CD4-positive, alpha-beta T cell (primary cell): ENCODE measurements around the gene TMIE. TPM values are rescaled to one million over a fixed set of nuclear protein-coding genes. Genes with fewer than 3 reads are reported as not detected.

Source experiments
- ATAC-seq: fragments of 200-7000 bp; cut with Tn5 transposase; one replicate; pipeline ENCODE4 v1.10.0; 2022; ENCODE audit warnings: mild to moderate bottlenecking; ENCODE audit not compliant: poor library complexity
- CTCF ChIA-PET: fragments of 350-600 bp; sonication (Branson Sonifier 250); formaldehyde crosslinking; loops from one replicate; lab custom pipeline; 2021; ENCODE audit warnings: antibody characterized with exemption, inconsistent platforms; lab: Charles Lee
- POLR2A ChIA-PET: fragments of 350-600 bp; sonication (Branson Sonifier 250); formaldehyde crosslinking; loops from one replicate; lab custom pipeline; 2021; ENCODE audit warnings: antibody characterized with exemption, inconsistent platforms; lab: Charles Lee
- DNase-seq, 14 experiments: peaks; one replicate each; pipeline ENCODE4 v3.0.0-alpha.2; 2013 to 2020; ENCODE audit warnings: mixed read lengths in 2 of 14
- H3K27ac ChIP-seq, 2 donors: one replicate each; pipeline versions ENCODE4 v1.5.1 to v1.7.0; 2013; ENCODE audit warnings: low read length in 2 of 2, low read depth in 1 of 2, mild to moderate bottlenecking in 1 of 2
- H3K27me3 ChIP-seq, 2 experiments: 1 replicate in 1 of 2; 2 replicates in 1 of 2; pipeline versions ENCODE4 v1.6.1 to v1.7.0; 2013; ENCODE audit warnings: low read length in 2 of 2, control low read depth in 1 of 2, mild to moderate bottlenecking in 1 of 2, moderate library complexity in 1 of 2; ENCODE audit not compliant: insufficient read depth in 2 of 2, control insufficient read depth in 1 of 2
- H3K36me3 ChIP-seq: one replicate; pipeline ENCODE4 v1.6.1; 2013; ENCODE audit warnings: low read length, control low read depth; ENCODE audit not compliant: insufficient read depth
- H3K4me1 ChIP-seq: one replicate; pipeline ENCODE4 v1.6.1; 2013; ENCODE audit warnings: low read length, control low read depth; ENCODE audit not compliant: insufficient read depth
- H3K4me3 ChIP-seq: one replicate; pipeline ENCODE4 v1.5.1; 2013; ENCODE audit warnings: mild to moderate bottlenecking, low read length, moderate library complexity
- H3K9me3 ChIP-seq, 2 experiments: 1 replicate in 1 of 2; 2 replicates in 1 of 2; pipeline versions ENCODE4 v1.6.1 to v1.7.0; 2013; ENCODE audit warnings: low read length in 2 of 2, mild to moderate bottlenecking in 2 of 2, control low read depth in 1 of 2, moderate library complexity in 1 of 2; ENCODE audit not compliant: control insufficient read depth in 1 of 2, insufficient read depth in 1 of 2
- H3K27ac Mint-ChIP-seq: one replicate; pipeline ENCODE4 v1.8.0; 2020; ENCODE audit warnings: mixed read lengths
- H3K27me3 Mint-ChIP-seq: one replicate; pipeline ENCODE4 v1.8.0; 2021; ENCODE audit warnings: mixed read lengths
- H3K36me3 Mint-ChIP-seq: one replicate; pipeline ENCODE4 v1.8.0; 2021; ENCODE audit warnings: low read depth, mixed read lengths
- H3K4me1 Mint-ChIP-seq: one replicate; pipeline ENCODE4 v1.8.0; 2021; ENCODE audit warnings: low read depth, mixed read lengths
- H3K4me3 Mint-ChIP-seq: one replicate; pipeline ENCODE4 v1.8.0; 2020; ENCODE audit warnings: mild to moderate bottlenecking, mixed read lengths
- H3K9me3 Mint-ChIP-seq: one replicate; pipeline ENCODE4 v1.8.0; 2020; ENCODE audit warnings: mixed read lengths
- intact Hi-C, 2 experiments: fragments of 100-400 bp; cut with DNase I in 1 of 2; cut with micrococcal nuclease in 1 of 2; formaldehyde crosslinking; loops; one replicate each; pipeline versions ENCODE4 v1.15.1 to v1.9.0; 2023 to 2025; cut with DNase I, micrococcal nuclease
- polyA plus RNA-seq, 2 donors: library from polyadenylated mRNA; unstranded; fragments of 120-200 nt; gene quantifications; one replicate each; pipeline ENCODE4 v1.2.1, GENCODE V29; 2013
- total RNA-seq, 174 experiments: library from RNA in 2 of 174; stranded (reverse) in 2 of 174; gene quantifications; one replicate each; pipeline ENCODE4 v1.2.3 and lab custom pipeline; 2021 to 2026
- TF ChIP-seq, protein P1 (sequence below): fragments of 200-600 bp; IDR thresholded peaks from one replicate; pipeline ENCODE4 v1.8.0; 2022; ENCODE audit warnings: antibody characterized with exemption, mild to moderate bottlenecking

Gene TMIE, protein sequence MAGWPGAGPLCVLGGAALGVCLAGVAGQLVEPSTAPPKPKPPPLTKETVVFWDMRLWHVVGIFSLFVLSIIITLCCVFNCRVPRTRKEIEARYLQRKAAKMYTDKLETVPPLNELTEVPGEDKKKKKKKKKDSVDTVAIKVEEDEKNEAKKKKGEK
- 1 to 10 TPM in 1 of 2 experiments, under 1 TPM in 1; 0.92 to 1.2 TPM for total RNA-seq
- polyA plus RNA-seq (2013, experiment 1 of 2): 2.1 TPM
- 2.1 TPM for polyA plus RNA-seq (2013, experiment 2 of 2)
- total RNA-seq (lab: John Stamatoyannopoulos, UW): 0.09 to 6.7 (median 1.6) reads per million in 172 experiments

DNA sequence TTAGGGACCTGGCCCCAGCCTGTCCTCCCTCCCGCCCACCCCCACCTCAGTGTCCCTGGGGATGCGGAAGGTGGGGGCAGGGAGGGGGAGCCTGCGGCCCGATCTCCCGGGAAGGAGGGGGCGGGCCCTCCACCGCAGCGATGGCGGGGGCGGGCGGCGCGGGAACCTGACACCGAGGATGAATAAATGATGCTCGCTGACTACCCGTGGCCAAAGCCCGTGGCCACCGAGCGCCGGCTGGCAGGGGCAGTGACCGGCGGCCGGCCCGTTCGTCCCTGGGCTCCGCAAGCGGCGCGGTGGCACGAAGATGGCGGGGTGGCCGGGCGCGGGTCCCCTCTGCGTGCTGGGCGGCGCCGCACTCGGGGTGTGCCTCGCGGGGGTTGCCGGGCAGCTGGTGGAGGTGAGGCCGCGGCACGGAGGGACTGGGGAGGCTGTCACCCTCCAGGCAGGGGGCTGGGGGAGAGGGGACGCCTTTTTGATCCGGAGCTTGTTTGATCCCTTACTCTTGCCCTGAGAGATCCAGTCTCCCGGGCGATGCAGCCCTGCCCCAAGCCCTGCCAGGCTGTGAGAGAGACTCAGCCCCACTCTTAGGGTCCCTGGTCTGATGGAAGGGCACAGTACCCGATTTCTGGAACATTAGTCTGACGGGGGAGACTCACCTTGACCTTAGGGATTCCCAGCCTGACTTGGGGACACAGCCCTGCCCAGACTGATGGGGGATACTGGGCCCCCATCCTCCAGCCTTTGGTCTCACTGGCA lies at the start of gene TMIE:
TSS of gene TMIE (plus strand) at position 212 of the 759 bp plus-strand sequence. CDS start at position 308, 96 bp downstream.
- H3K4me3 Mint-ChIP-seq: peak within 1 kb of the TSS; percentile 51
- ChIA-PET POLR2A (interaction anchor here (0.7 kb wide), 1 partner anchor 281 kb away, joined by 3 read pairs; no protein-coding TSS in a partner anchor), CTCF (no interaction called here)
- intact Hi-C loops: loop anchor here in 1 of 2 experiments (10.0 kb wide), 1 partner anchor 623 kb away; no protein-coding TSS in a partner anchor
- H3K9me3 ChIP-seq: peaks cover 0 to 7% of the 10 kb centered on the region in 2 experiments
- no peaks in the 10 kb centered on the region for H3K9me3 Mint-ChIP-seq
- no peak within 1 kb of the TSS for H3K27ac ChIP-seq
- H3K4me3 ChIP-seq: peak within 1 kb of the TSS; percentile 7
- no peaks in the 10 kb centered on the region for H3K36me3 Mint-ChIP-seq
- peaks cover 49% of the 10 kb centered on the region for H3K4me1 Mint-ChIP-seq
- peaks cover 0 to 9% of the 10 kb centered on the region in 2 experiments for H3K27me3 ChIP-seq
- peak in 2 of 14 experiments; percentile 28 to 39 for DNase-seq
- no peak within 1 kb of the TSS for H3K27ac Mint-ChIP-seq
- no peaks in the 10 kb centered on the region for H3K27me3 Mint-ChIP-seq
- no peaks in the 10 kb centered on the region for H3K36me3 ChIP-seq
- TF ChIP-seq, protein P1, sequence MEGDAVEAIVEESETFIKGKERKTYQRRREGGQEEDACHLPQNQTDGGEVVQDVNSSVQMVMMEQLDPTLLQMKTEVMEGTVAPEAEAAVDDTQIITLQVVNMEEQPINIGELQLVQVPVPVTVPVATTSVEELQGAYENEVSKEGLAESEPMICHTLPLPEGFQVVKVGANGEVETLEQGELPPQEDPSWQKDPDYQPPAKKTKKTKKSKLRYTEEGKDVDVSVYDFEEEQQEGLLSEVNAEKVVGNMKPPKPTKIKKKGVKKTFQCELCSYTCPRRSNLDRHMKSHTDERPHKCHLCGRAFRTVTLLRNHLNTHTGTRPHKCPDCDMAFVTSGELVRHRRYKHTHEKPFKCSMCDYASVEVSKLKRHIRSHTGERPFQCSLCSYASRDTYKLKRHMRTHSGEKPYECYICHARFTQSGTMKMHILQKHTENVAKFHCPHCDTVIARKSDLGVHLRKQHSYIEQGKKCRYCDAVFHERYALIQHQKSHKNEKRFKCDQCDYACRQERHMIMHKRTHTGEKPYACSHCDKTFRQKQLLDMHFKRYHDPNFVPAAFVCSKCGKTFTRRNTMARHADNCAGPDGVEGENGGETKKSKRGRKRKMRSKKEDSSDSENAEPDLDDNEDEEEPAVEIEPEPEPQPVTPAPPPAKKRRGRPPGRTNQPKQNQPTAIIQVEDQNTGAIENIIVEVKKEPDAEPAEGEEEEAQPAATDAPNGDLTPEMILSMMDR: no peak
- peak; percentile 28 for ATAC-seq
- peaks cover 47% of the 10 kb centered on the region for H3K4me1 ChIP-seq

GRCh38 chr3:46655271-46655670 lies 45.9 kb upstream of the TMIE start:
- Histone ChIP-seq H3K4me1 (no peaks in the 10 kb centered on the region), H3K27me3 (no peaks in the 10 kb centered on the region), H3K9me3 (peaks cover 0 to 7% of the 10 kb centered on the region in 2 experiments), H3K36me3 (no peaks in the 10 kb centered on the region), H3K27ac (no peak overlapping the region), H3K4me3 (no peak overlapping the region)
- no peak overlapping the region for H3K4me3 Mint-ChIP-seq
- H3K9me3 Mint-ChIP-seq: peaks cover 10% of the 10 kb centered on the region
- intact Hi-C loops: no loop called here
- POLR2A ChIA-PET: no interaction called here
- H3K36me3 Mint-ChIP-seq: no peaks in the 10 kb centered on the region
- CTCF ChIA-PET: interaction anchor here (0.8 kb wide), 1 partner anchor 25 kb away, joined by 3 read pairs; no protein-coding TSS in a partner anchor
- TF ChIP-seq, protein P1: no peak
- ATAC-seq (no peak), DNase-seq (no peak)
- no peak overlapping the region for H3K27ac Mint-ChIP-seq
- H3K27me3 Mint-ChIP-seq: peaks cover 16% of the 10 kb centered on the region
- no peaks in the 10 kb centered on the region for H3K4me1 Mint-ChIP-seq

- Histone ChIP-seq H3K4me3 (no peak overlapping the region), H3K9me3 (peaks cover 0 to 3% of the 10 kb centered on the region in 2 experiments), H3K4me1 (no peaks in the 10 kb centered on the region), H3K27me3 (no peaks in the 10 kb centered on the region), H3K27ac (no peak overlapping the region), H3K36me3 (no peaks in the 10 kb centered on the region)
- ChIA-PET POLR2A (interaction anchor here (0.6 kb wide), 1 partner anchor 517 kb away, joined by 4 read pairs; no protein-coding TSS in a partner anchor), CTCF (no interaction called here)
- DNase-seq (no peak), ATAC-seq (no peak)
- Mint-ChIP-seq H3K9me3 (peaks cover 4% of the 10 kb centered on the region), H3K36me3 (no peaks in the 10 kb centered on the region), H3K4me3 (no peak overlapping the region), H3K4me1 (no peaks in the 10 kb centered on the region), H3K27ac (no peak overlapping the region), H3K27me3 (peaks cover 10% of the 10 kb centered on the region)
- TF ChIP-seq, protein P1: no peak
- intact Hi-C loops: no loop called here
Measured at GRCh38 chr3:46656778-46657556, 44.2 kb upstream of the TMIE start.
